Retinal pigment epithelial cell (primary cell): Measurements from ENCODE around the gene OR4D1.
"Not testable (repeated sequence)": the region's sequence is repeated elsewhere in the genome, so short reads cannot be mapped to it uniquely, and the experiment has no call there.

ENCODE experiments used
- DNase-seq: peaks from one replicate; pipeline ENCODE4 v3.0.0-alpha.2; 2010; ENCODE audit warnings: low read depth
- H3K4me3 ChIP-seq: 2 replicates; pipeline ENCODE4 v1.5.1; 2011; ENCODE audit warnings: mild to moderate bottlenecking, low read length, control low read depth, moderate library complexity
- TF ChIP-seq, protein P1 (sequence below): conservative IDR thresholded peaks from 2 replicates; pipeline ENCODE4 v1.5.1; 2011; ENCODE audit warnings: low read depth, low read length, control low read depth, inconsistent platforms

OR4D1 gene

DNA sequence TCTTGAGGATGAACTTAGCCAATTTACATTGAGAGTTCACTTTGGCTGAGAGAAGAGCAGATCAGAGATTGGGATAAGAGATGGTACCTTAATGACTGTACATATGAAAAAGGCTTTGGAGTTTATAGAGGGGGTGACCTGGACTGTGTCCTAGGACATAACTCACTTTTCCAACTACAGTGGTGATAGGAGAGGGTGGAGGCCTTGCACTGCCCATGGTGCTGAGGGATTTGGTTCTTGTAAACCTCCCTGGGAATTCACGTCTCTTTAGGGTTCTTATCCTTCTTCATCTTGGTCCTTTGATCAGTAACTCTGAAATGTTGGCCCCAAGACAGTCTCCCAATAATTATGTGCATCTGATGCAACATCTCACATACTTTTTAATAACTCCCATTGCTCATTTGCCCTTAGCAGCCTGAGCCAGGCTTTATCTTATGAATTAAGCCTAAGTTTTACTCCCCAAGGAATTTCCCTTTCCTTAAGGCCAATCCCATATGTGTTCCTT is at the start of gene OR4D1:
TSS of gene OR4D1 (plus strand) at position 455 of the 505 bp plus-strand sequence. CDS start 6,770 bp downstream, outside the sequence.
- TF ChIP-seq, protein P1, sequence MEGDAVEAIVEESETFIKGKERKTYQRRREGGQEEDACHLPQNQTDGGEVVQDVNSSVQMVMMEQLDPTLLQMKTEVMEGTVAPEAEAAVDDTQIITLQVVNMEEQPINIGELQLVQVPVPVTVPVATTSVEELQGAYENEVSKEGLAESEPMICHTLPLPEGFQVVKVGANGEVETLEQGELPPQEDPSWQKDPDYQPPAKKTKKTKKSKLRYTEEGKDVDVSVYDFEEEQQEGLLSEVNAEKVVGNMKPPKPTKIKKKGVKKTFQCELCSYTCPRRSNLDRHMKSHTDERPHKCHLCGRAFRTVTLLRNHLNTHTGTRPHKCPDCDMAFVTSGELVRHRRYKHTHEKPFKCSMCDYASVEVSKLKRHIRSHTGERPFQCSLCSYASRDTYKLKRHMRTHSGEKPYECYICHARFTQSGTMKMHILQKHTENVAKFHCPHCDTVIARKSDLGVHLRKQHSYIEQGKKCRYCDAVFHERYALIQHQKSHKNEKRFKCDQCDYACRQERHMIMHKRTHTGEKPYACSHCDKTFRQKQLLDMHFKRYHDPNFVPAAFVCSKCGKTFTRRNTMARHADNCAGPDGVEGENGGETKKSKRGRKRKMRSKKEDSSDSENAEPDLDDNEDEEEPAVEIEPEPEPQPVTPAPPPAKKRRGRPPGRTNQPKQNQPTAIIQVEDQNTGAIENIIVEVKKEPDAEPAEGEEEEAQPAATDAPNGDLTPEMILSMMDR, result no peak
- no peak within 1 kb of the TSS for H3K4me3 ChIP-seq
- DNase-seq, result no peak

DNA sequence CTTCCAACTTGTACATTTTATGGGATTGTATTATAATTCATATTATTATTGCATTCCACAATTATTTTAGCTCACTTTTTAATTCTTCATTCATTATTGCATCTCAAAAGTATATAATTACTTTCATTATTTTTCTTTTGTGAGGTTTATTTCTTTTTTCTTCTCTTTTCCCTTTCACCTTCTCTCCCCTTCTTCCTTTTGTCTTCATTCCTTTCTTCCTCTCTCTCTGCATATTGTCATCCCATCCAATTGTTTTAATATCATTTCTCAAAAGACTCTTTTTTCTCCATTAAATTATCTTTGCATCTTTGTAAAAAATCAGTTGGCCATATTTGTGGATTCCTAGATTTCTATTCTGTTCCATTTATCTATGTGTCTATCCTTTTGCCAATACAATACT is 47.7 kb upstream of the OR4D1 start:
- no peak overlapping the region for H3K4me3 ChIP-seq
- no peak for DNase-seq
- TF ChIP-seq, protein P1, result no peak

DNA sequence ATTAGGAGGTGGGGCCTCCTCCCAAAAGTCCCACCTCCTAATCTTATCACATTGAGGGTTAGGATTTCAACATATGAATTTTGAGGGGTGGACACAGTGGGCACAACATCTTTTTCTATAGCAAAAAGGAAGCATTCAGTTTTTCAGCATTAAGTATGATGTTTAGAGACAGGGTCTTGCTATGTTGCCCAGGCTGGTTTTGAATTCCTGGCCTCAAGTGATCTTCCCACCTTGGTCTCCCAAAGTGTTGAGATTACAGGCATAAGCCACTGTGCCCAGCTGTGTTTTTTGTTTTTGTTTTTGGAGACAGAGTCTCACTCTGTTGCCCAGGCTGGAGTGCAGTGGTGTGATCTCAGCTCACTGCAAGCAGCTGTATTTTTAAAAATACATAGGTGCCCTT is 46.3 kb upstream of the OR4D1 start:
- not testable (repeated sequence) for H3K4me3 ChIP-seq, DNase-seq

DNA sequence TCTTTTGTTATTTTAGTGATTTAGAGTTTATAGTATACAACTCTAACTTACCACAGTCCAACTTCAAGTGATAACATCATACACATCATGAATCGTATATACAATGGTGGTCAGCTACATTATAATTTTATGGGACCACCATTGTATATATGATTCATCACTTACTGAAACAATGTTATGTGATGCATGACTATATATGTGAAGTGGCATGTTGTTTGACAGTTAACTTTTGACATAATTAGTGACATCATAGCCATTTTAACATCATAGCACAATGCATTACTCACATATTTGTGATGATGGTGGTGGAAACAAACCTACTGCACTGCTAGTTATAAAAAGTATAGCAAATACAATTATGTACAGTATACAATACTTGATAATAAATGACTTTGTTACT is 43.1 kb upstream of the OR4D1 start:
- H3K4me3 ChIP-seq, result no peak overlapping the region
- TF ChIP-seq, protein P1, result no peak
- no peak for DNase-seq

DNA sequence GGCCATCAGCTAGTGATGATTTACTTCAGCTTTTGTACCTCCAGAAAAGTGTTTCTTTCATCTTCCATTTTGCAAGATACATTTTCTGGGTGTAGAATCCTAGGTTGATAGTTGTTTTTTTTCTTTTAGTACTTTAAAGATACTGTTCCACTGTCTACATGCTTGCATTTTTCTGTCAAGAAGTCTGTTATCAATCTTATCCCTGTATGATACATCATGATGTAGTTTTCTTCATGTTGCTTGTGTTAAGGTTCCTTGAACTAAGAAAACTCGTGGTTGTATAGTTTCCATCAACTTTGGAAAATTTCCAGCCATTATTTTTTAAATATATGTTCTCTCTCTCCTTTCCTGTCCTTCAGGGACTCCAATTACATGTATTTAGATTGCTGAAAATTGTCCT is 40.9 kb upstream of the OR4D1 start:
- DNase-seq, result no peak
- no peak overlapping the region for H3K4me3 ChIP-seq
- TF ChIP-seq, protein P1, result no peak

DNA sequence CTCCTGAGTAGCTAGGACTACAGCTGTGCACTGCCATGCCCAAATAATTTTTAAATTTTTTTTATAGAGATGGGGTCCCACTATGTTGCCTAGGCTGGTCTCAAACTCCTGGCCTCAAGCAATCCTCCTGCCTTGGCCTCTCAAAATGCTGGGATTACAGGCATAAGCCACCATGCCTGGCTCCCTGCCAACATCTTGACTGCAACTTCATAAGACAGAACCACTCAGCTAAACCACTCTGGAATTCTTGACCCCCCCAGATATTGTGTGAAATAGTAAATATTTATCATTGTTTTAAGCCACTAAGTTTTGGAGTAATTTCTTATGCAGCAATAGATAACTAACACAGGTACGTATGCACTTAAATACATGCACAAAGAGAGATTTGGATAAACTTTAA is 39.0 kb upstream of the OR4D1 start:
- TF ChIP-seq, protein P1, result no peak
- no peak for DNase-seq
- H3K4me3 ChIP-seq, result no peak overlapping the region

DNA sequence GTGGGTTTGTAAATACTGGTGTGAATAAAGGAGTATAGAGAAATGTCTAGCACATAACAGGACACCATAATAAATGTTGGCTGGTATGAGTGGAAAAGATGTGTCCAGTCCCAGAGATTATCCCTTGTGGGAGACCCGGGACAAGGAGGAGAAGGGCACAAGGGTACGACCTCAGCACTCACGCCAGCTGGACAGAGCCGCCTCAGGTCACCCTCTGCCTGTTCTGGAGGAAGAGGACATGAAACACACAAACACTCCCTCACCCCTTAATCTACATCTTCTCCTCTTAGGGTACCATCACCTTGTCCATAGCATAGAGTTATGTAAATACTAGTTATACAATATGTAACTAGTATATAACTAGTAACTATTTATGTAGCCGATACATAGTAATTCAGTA is 38.2 kb upstream of the OR4D1 start:
- H3K4me3 ChIP-seq, result no peak overlapping the region
- TF ChIP-seq, protein P1, result no peak
- no peak for DNase-seq

DNA sequence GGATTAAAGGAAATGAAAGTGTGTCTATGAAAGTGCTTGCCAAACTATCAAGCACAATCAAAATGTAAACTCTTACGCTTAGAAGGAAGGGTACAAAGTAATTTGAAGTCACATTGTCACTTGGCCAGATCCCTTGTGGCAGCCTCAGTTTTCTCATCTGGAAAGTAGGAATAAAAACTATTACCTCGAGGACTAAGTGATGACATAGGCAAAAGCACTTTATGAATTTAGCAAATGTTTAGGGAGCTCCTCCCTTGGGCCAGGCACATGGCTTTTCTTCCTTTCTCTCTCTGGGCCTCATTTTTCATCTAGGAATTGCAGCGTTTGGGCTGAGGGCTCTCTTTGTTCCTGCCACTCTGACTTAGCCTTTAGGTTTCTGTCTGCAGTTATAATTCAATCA is 36.5 kb upstream of the OR4D1 start:
- H3K4me3 ChIP-seq, result no peak overlapping the region
- TF ChIP-seq, protein P1, result no peak
- DNase-seq, result no peak
